GM23248 (cell line): ENCODE data around the gene FBXO7. TPM values are rescaled to one million over a fixed set of nuclear protein-coding genes. Genes with fewer than 3 reads are reported as not detected.

Experiments
- DNase-seq: peaks from one replicate; pipeline ENCODE4 v3.0.0-alpha.2; 2015
- H2AFZ ChIP-seq: fragments of 200-600 bp; sonication (generic); 2 replicates; pipeline ENCODE4 v1.6.1; 2016; ENCODE audit warnings: antibody characterized with exemption
- H3F3A ChIP-seq: fragments of 200-600 bp; sonication (generic); 2 replicates; pipeline ENCODE4 v1.6.1; 2016; ENCODE audit warnings: mild to moderate bottlenecking, antibody characterized with exemption, mixed run types; ENCODE audit not compliant: insufficient read depth
- H3K27ac ChIP-seq: fragments of 200-600 bp; sonication (generic); 2 replicates; pipeline ENCODE4 v1.5.1; 2016; ENCODE audit warnings: mild to moderate bottlenecking
- H3K27me3 ChIP-seq: fragments of 200-600 bp; sonication (generic); replicated peaks from 2 replicates; pipeline ENCODE4 v1.6.1; 2016; ENCODE audit warnings: mild to moderate bottlenecking; ENCODE audit not compliant: insufficient read depth
- H3K36me3 ChIP-seq: fragments of 200-600 bp; sonication (generic); 2 replicates; pipeline ENCODE4 v1.6.1; 2016; ENCODE audit warnings: low read depth, mild to moderate bottlenecking
- H3K4me1 ChIP-seq: fragments of 200-600 bp; sonication (generic); 2 replicates; pipeline ENCODE4 v1.6.1; 2016; ENCODE audit warnings: mild to moderate bottlenecking; ENCODE audit not compliant: insufficient read depth
- H3K4me2 ChIP-seq: fragments of 200-600 bp; sonication (generic); one replicate; pipeline ENCODE4 v1.6.1; 2016; ENCODE audit warnings: mild to moderate bottlenecking; ENCODE audit not compliant: unreplicated experiment
- H3K4me3 ChIP-seq: fragments of 200-600 bp; sonication (generic); 2 replicates; pipeline ENCODE4 v1.5.1; 2016; ENCODE audit warnings: mild to moderate bottlenecking
- H3K79me2 ChIP-seq: fragments of 200-600 bp; sonication (generic); 2 replicates; pipeline ENCODE4 v1.6.1; 2016; ENCODE audit warnings: mild to moderate bottlenecking; ENCODE audit not compliant: insufficient read depth
- H3K9ac ChIP-seq: fragments of 200-600 bp; sonication (generic); 2 replicates; pipeline ENCODE4 v1.6.1; 2016; ENCODE audit warnings: mild to moderate bottlenecking
- H3K9me2 ChIP-seq: fragments of 200-600 bp; sonication (generic); 2 replicates; pipeline ENCODE4 v1.6.1; 2016; ENCODE audit warnings: mixed run types, mild to moderate bottlenecking, moderate library complexity; ENCODE audit not compliant: insufficient read depth
- H3K9me3 ChIP-seq: fragments of 200-600 bp; sonication (generic); one replicate; pipeline ENCODE4 v1.6.1; 2017; ENCODE audit warnings: low read depth
- H4K20me1 ChIP-seq: fragments of 200-600 bp; sonication (generic); 2 replicates; pipeline ENCODE4 v1.6.0; 2016; ENCODE audit not compliant: insufficient read depth
- EZH2 ChIP-seq: fragments of 200-600 bp; sonication (generic); IDR thresholded peaks from 2 replicates; pipeline ENCODE4 v1.6.1; 2018; ENCODE audit warnings: antibody characterized with exemption, mild to moderate bottlenecking; ENCODE audit not compliant: insufficient read depth, poor library complexity, severe bottlenecking
- EZH2phosphoT487 ChIP-seq: fragments of 200-600 bp; sonication (generic); IDR thresholded peaks from 2 replicates; pipeline ENCODE4 v1.6.1; 2018; ENCODE audit warnings: antibody characterized with exemption, moderate library complexity, mild to moderate bottlenecking, low read depth; ENCODE audit not compliant: insufficient read depth
- WGBS, 2 experiments: methylation state at CpG; one replicate each; pipeline ENCODE4 v1.1.6; 2015 to 2017; ENCODE audit warnings: low lambda C conversion rate in 2 of 2, low coverage in 1 of 2; ENCODE audit errors: missing lambda C conversion rate in 2 of 2; 5-methylcytosine and 5-hydroxymethylcytosine counted together
- in situ Hi-C: fragments of 300-500 bp; cut with MboI; formaldehyde crosslinking; loops from 2 replicates; pipeline ENCODE4 v1.15.0; 2020
- polyA plus RNA-seq: library from polyadenylated mRNA; unstranded; fragments of >200 nt; fragmentation: Nextera tagmentation; extraction: Ambion mirVana; gene quantifications from 2 replicates; pipeline ENCODE4 v1.2.1, GENCODE V29; 2016
- total RNA-seq: library from RNA; depleted of rRNA; stranded (reverse); fragments of >200 nt; shearing (Covaris generic); gene quantifications from 2 replicates; pipeline ENCODE4 v1.2.3, GENCODE V29; 2014

Gene FBXO7
- total and polyA plus RNA-seq, 2 experiments from 2014 or later: 89.2 to 94.2 TPM

DNA sequence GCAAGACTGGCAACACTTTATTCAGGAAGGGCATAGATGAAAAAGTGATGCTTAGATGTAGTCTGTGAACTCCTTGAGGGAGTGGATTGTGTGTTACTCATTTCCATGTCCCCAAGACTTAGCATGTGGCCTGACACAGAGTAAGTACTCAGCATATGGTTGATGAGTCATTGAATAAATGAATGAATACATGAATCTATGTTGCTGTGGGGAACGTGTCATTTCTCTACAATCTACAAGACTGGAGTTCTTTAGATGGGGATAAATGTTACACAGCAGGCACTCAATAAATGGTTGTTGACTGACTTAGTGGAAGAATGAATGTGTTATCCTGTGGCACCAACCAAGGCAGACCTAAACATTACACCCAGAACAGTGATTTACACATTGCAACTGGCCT lies 28.3 kb upstream of the FBXO7 start:
- no peak overlapping the region for H3K4me2 ChIP-seq
- H3F3A ChIP-seq: no peaks in the 10 kb centered on the region
- no peaks in the 10 kb centered on the region for H3K4me1 ChIP-seq
- peaks cover 5% of the 10 kb centered on the region; the same call in 1 of the 2 replicates for H3K27me3 ChIP-seq
- peak; percentile 13 for DNase-seq
- H2AFZ ChIP-seq: no peak overlapping the region
- H3K36me3 ChIP-seq: no peaks in the 10 kb centered on the region
- H3K27ac ChIP-seq: no peak overlapping the region
- H4K20me1 ChIP-seq: no peaks in the 10 kb centered on the region
- H3K9me3 ChIP-seq: no peaks in the 10 kb centered on the region
- H3K4me3 ChIP-seq: no peak overlapping the region
- no peak overlapping the region for H3K9ac ChIP-seq
- H3K9me2 ChIP-seq: no peaks in the 10 kb centered on the region
- TF ChIP-seq EZH2phosphoT487 (no peak), EZH2 (no peak)
- in situ Hi-C loops: no loop called here
- H3K79me2 ChIP-seq: no peaks in the 10 kb centered on the region
- WGBS, 2 experiments: 22 to 25% methylated on average over 1 of the region's 1 CpG

- no peaks in the 10 kb centered on the region for H3K36me3 ChIP-seq
- no peaks in the 10 kb centered on the region for H3F3A ChIP-seq
- 54 to 55% methylated on average over 4 of the region's 4 CpGs for WGBS, 2 experiments
These were observed 25.6 kb upstream of the FBXO7 start for GRCh38 chr22:32448980-32449379.

GRCh38 chr22:32457031-32457430 lies 17.6 kb upstream of the FBXO7 start:
- in situ Hi-C loops: no loop called here
- H4K20me1 ChIP-seq: no peaks in the 10 kb centered on the region
- no peak overlapping the region for H3K27ac ChIP-seq
- H3K79me2 ChIP-seq: no peaks in the 10 kb centered on the region
- 61 to 72% methylated on average over 4 of the region's 4 CpGs for WGBS, 2 experiments
- H3F3A ChIP-seq: no peaks in the 10 kb centered on the region
- TF ChIP-seq EZH2 (no peak), EZH2phosphoT487 (no peak)
- no peak overlapping the region for H2AFZ ChIP-seq
- DNase-seq: no peak
- no peak overlapping the region for H3K9ac ChIP-seq
- no peak overlapping the region for H3K4me2 ChIP-seq
- no peaks in the 10 kb centered on the region for H3K9me3 ChIP-seq
- H3K9me2 ChIP-seq: no peaks in the 10 kb centered on the region
- no peaks in the 10 kb centered on the region for H3K36me3 ChIP-seq
- H3K27me3 ChIP-seq: peaks cover 26% of the 10 kb centered on the region; the same call in 1 of the 2 replicates
- no peak overlapping the region for H3K4me3 ChIP-seq
- no peaks in the 10 kb centered on the region for H3K4me1 ChIP-seq

More at GRCh38 chr22:32448980-32449379, 25.6 kb upstream of the FBXO7 start:
- H3K79me2 ChIP-seq: no peaks in the 10 kb centered on the region
- H2AFZ ChIP-seq: no peak overlapping the region
- H3K4me3 ChIP-seq: no peak overlapping the region
- TF ChIP-seq EZH2phosphoT487 (no peak), EZH2 (no peak)
- H3K4me1 ChIP-seq: no peaks in the 10 kb centered on the region
- H4K20me1 ChIP-seq: no peaks in the 10 kb centered on the region
- no peaks in the 10 kb centered on the region for H3K9me3 ChIP-seq
- H3K9me2 ChIP-seq: no peaks in the 10 kb centered on the region
- H3K27me3 ChIP-seq: peaks cover 15% of the 10 kb centered on the region
- no peak overlapping the region for H3K27ac ChIP-seq
- in situ Hi-C loops: no loop called here
- DNase-seq: no peak
- no peak overlapping the region for H3K9ac ChIP-seq
- H3K4me2 ChIP-seq: no peak overlapping the region

DNA sequence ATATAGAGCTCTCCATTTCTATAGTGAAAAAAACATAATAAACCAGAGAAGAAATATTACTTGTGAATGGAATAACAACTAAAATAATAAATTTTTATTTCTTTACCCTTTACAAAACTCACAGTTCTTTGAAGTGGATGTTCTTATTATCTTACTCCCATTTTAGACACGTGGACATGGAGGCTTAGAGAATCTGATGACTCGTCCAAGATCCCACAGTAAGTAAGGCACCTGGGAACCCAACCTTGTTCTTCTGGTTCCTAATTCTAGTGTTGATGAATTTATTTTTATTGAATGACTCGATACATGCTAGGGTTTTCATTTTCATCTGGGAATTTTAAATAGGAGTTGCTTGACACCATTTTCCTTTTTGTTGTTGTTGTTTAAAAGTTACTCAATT lies 12.2 kb upstream of the FBXO7 start:
- Histone ChIP-seq H3K27ac (no peak overlapping the region), H3K27me3 (peaks cover 29% of the 10 kb centered on the region), H3K36me3 (no peaks in the 10 kb centered on the region), H3K79me2 (no peaks in the 10 kb centered on the region), H4K20me1 (no peaks in the 10 kb centered on the region; the same call in 1 of the 2 replicates), H3K9ac (no peak overlapping the region), H3K9me2 (no peaks in the 10 kb centered on the region), H3K9me3 (no peaks in the 10 kb centered on the region), H2AFZ (no peak overlapping the region), H3K4me1 (no peaks in the 10 kb centered on the region), H3K4me2 (no peak overlapping the region), H3K4me3 (no peak overlapping the region), H3F3A (no peaks in the 10 kb centered on the region)
- WGBS, 2 experiments: 38 to 53% methylated on average over 3 of the region's 3 CpGs
- no peak for DNase-seq
- in situ Hi-C loops: no loop called here
- TF ChIP-seq EZH2phosphoT487: no peak
- no peak for TF ChIP-seq EZH2

GRCh38 chr22:32465661-32466060 lies 8.9 kb upstream of the FBXO7 start:
- no peak overlapping the region for H2AFZ ChIP-seq
- no peaks in the 10 kb centered on the region for H3K9me3 ChIP-seq
- peaks cover 29% of the 10 kb centered on the region for H3K27me3 ChIP-seq
- no peak for TF ChIP-seq EZH2
- no peak for TF ChIP-seq EZH2phosphoT487
- H3K4me2 ChIP-seq: no peak overlapping the region
- H3K9ac ChIP-seq: no peak overlapping the region
- 62 to 75% methylated on average over 3 of the region's 3 CpGs for WGBS, 2 experiments
- no peak for DNase-seq
- H3K27ac ChIP-seq: no peak overlapping the region
- H3K36me3 ChIP-seq: no peaks in the 10 kb centered on the region
- no peak overlapping the region for H3K4me3 ChIP-seq
- H3K79me2 ChIP-seq: no peaks in the 10 kb centered on the region
- peaks cover 3% of the 10 kb centered on the region; the same call in 1 of the 2 replicates for H3K4me1 ChIP-seq
- in situ Hi-C loops: no loop called here
- H3K9me2 ChIP-seq: no peaks in the 10 kb centered on the region
- no peaks in the 10 kb centered on the region; the same call in 1 of the 2 replicates for H4K20me1 ChIP-seq
- peaks cover 11% of the 10 kb centered on the region; the same call in 1 of the 2 replicates for H3F3A ChIP-seq
